Measurements from ENCODE around the gene NSMCE1.

DNA sequence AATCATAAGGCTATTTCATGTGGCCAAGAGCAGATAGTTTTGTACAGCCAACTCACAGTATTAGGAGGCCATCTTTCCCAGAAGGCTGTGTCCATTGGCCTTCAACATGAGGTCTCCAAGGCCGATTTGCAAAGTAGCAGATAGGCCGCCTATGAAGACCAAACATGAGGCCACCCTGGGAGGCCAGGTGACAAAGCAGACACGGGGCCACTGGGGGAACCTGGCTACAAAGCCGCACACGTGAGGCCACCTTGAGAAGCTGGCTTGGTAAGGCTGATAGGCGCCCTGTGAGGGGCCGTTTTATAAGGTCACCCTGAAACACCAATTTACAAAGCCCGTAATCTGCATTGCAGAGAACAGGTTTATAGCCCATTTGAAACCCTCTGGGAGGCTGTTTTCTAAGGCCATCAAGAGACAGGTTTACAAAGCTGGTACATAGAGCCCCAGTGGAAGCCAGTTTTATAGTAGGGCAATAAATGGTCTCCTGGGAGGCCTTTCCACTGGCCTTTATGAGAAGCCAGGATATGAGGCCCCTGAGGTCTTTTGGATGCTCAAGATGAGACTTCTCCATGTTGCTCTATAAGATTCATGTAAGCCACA lies 60.4 kb downstream of the NSMCE1 start:
- TF ChIP-seq, protein P1, sequence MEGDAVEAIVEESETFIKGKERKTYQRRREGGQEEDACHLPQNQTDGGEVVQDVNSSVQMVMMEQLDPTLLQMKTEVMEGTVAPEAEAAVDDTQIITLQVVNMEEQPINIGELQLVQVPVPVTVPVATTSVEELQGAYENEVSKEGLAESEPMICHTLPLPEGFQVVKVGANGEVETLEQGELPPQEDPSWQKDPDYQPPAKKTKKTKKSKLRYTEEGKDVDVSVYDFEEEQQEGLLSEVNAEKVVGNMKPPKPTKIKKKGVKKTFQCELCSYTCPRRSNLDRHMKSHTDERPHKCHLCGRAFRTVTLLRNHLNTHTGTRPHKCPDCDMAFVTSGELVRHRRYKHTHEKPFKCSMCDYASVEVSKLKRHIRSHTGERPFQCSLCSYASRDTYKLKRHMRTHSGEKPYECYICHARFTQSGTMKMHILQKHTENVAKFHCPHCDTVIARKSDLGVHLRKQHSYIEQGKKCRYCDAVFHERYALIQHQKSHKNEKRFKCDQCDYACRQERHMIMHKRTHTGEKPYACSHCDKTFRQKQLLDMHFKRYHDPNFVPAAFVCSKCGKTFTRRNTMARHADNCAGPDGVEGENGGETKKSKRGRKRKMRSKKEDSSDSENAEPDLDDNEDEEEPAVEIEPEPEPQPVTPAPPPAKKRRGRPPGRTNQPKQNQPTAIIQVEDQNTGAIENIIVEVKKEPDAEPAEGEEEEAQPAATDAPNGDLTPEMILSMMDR (IDR thresholded peaks at IDR 0.05; ENCODE audit: insufficient read depth, low read length), result no peak
- no peak for TF ChIP-seq GABPA (IDR thresholded peaks at IDR 0.05; ENCODE audit: low read depth)
